ENCODE measurements around the gene NFKBIE. TPM values are rescaled to one million over a fixed set of nuclear protein-coding genes. Genes with fewer than 3 reads are reported as not detected.

Gene NFKBIE
- polyA plus RNA-seq, 3 donors, result 9.6 to 12.8 (median 12.1) TPM

DNA sequence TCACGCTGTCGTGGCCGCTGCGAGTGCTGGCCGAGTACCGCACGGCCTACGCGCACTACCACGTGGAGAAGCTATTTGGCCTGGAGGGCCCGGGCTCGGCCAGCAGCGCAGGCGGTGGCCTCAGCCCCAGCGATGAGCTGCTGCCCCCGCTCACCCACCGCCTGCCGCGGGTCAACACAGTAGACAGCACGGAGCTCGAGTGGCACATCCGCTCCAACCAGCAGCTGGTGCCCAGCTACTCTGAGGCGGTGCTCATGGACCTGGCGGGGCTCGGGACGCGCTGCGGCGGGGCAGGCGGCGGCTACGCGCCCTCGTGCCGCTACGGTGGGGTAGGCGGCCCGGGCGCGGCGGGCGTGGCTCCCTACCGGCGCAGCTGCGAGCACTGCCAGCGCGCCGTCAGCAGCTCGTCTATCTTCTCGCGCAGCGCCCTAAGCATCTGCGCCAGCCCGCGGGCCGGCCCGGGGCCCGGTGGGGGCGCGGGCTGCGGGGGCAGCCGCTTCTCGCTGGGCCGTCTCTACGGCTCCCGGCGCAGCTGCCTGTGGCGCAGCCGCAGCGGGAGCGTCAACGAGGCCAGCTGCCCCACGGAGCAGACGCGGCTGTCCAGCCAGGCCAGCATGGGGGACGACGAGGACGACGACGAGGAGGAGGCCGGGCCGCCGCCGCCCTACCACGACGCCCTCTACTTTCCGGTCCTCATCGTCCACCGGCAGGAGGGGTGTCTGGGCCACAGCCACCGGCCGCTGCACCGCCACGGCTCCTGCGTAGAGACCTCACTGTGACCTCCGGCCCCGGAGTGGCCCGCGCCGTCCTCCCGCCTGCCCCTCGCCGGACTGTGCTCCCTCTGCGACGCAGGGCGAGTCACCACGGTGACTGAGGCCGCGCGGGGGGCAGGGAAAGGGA lies 10.6 kb upstream of the NFKBIE start:
- no peak for DNase-seq

DNA sequence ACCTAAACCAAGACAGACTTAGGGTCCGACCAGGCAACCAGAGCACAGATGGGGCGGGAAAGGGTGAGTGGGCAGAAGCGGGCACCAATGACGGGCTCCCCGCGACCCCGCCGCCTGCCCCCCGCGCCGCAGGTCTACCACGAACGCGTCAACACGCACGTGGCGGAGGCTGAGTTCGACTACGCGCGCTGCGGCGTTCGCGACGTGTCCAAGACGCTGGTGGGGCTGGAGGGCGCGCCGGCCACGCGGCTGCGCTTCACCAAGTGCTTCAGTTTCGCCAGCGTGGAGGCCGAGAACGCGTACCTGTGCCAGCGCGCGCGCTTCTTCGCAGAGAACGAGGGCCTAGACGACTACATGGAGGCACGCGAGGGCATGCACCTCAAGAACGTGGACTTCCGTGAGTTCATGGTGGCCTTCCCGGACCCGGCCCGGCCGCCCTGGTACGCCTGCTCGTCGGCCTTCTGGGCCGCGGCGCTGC lies 10.0 kb upstream of the NFKBIE start:
- no peak for DNase-seq

DNA sequence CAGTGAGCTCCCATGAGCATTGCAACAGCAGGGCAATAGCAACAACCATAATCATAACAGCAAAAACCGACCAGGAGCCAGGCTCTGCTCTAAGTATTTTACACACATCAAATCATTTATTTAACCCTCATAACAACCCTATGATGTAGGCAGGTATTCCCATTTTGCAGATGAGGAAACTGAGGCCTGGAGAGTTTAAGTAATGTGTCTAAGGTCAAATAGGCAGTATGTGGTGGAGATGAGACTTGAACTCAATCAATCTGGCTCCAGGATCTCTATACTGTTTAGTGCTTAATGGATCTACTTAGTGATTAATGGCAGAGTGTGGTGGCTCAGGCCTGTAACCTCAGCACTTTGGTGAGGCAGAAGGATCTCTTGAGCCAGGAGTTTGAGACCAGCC lies 8.3 kb upstream of the NFKBIE start:
- no peak for DNase-seq

DNA sequence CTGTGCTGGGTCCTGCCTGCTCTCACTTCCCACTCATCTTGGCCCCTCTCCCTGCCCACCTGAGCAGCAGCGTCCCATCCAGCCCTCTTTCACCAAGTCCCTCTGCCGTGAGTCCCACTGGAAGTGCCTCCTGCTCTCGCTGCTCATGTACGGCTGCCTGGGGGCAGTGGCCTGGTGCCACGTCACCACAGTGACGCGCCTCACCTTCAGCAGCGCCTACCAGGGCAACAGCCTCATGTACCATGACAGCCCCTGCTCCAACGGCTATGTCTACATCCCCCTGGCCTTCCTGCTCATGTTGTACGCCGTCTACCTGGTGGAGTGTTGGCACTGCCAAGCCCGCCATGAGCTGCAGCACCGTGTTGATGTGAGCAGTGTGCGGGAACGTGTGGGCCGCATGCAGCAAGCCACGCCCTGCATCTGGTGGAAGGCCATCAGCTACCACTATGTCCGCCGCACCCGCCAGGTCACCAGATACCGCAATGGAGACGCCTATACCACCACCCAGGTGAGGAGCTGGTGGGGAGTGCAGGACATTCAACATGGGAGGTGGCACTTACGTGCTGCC lies 7.7 kb upstream of the NFKBIE start:
- DNase-seq, result no peak

DNA sequence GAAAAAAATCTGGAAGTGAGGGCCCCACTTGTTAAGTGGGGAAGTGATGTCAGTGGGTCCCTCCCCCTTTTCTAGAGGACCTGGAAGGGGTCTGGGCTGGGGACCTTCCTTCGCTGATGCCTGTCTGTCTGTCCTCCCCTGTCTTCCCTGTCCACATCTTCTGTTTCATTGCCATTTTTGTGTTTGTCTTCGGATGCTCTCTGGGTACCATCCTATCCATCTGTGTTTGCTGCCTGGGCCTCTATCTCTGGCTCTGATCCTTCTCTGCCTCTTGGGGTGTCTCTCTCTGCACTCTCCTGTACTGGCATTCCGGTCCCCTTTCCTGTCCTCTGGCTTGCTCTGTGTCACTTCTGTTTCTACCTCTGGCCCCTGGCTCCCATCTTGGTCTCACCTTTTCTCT lies 7.2 kb upstream of the NFKBIE start:
- no peak for DNase-seq

DNA sequence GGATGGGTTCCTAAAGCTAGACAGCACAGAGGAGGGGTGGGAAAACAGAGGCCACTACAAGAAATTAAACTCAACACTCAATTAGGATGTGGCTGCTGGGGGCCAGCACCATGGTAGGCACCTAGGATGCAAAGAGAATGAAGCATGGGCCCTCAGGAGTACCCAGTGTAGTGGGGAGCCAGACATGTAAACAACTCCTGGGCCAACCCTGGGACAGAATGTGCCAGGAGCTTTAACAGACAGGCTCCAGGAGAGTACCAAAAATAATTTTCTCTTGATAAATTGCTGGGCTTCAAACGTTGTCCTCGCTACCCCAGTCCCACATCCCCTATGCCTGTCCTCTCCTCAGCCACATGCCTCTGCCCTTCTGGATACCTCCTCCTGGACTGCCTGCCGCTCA lies 6.6 kb upstream of the NFKBIE start:
- DNase-seq, result no peak

DNA sequence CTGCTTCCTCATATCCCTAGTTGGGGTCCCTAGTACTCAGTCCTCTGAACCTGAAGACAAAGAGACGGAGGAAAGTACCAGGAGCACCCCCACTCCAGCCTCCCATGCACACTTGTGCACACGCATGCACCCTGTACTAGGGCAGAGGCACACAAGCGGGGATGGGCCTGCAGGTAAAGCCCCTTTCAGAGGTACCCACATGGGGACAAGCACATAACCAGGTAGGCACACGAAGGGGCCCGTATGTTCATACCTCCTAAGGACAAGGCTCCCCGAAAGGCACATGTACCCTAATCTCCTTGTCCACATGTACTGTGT lies 6.0 kb upstream of the NFKBIE start:
- DNase-seq, result no peak

DNA sequence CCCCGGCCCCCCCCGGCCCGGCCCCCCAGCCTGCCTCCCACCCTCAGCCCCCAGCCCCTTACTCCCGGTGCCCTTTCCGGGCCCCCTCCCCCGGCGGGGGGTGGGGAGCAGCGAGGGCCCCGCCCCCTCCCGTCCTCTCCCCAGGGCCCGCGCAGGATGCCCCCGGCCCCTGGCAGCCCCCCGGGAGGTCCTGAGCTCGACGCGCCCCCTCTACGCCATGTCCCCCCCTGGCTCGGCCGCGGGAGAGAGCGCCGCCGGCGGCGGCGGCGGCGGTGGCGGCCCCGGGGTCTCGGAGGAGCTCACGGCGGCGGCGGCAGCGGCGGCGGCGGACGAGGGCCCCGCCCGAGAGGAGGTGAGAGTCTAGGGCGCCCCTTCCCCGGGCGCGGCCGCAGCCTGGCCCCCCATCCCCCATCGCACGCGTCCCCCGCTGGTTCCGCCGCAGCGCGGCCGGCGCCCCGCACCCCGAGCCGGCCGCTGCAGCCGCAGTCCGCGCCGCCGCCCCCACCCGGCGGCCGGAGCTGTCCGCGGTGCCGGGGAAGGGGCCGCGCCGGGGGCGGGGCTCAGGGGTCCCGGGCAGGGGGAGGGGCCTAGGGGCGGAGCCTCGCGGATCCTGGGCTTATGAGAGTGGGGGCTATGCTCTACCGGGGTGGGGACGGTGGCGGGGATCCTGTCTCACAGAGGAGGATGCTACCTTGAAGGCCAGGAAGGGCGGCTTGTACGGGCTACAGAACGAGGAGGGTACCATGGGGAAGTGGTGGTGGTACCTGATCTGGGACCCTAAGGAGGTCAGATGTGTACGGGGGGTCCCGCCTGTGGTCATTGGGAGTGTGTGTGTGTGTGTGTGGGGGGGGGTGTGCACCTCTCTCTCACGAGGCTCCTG lies 5.4 kb upstream of the NFKBIE start:
- no peak for DNase-seq

DNA sequence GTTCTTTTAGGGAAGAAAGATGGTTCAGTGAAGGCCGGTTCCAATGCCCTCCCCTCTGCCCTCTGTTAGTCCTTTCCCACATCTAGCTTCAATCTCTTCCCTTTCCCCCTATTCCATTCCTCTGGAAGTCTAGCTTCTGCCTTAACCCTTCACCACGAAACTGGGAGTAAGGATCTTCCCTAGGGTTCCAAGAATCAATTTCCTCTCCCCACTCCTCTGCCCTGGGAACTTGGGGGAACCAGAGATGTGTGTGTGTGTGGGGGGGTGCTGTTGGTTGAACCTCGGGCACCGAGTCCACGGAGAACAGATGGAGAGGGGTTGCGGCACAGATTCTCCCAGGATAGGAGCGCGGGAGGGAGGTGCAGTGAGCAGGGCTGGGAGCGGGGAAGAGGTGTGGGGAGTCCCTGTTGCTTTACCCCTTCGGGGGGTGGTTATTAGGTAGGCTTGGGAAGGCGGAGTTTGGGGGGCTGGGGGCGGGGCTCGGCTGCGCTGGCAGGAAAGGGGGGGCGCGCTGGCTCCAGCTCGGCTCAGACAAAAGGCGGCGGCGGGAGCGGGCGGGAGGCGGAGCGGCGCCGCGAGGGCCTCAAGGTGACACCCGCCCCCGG lies 4.7 kb upstream of the NFKBIE start, which contains the start of gene TMEM151B:
Gene TMEM151B (plus strand): TSS at position 530 of the 605 bp plus-strand sequence. CDS start 293 bp downstream, outside the sequence.
- no peak for DNase-seq

DNA sequence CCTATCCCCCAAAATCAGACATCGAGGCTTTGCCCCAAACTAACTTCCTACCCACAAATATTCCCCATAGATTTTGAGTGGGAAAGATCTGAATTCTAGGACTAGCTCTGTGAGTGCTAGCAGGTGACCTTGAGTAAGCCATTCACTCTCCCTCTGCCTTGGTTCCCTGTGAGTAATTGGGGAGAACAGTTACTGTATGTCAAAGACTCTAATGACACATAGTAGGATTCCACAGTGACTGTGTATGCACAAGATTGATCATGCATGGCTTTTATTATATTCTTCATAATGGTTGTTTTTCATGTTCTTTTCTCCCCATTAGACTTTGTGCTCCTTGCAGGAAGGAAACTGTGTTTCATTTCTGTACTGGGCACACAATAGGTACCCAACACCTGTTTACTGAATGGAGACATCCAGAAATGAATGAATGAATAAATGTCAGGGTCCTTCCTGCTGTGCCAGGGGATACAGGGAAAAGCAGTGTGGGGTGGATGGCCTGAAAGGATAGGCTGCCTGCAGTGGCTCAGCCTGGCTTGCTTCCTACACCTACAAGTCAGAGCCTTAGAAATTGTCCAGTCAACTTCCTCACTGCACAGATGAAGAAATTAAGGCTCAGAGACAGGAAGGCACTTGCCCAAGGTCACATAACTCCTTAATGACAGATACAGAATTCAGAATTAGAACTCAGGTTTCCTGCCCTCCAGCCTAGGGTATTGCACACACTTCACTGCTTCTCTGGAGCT lies 4.0 kb upstream of the NFKBIE start:
- no peak for DNase-seq

DNA sequence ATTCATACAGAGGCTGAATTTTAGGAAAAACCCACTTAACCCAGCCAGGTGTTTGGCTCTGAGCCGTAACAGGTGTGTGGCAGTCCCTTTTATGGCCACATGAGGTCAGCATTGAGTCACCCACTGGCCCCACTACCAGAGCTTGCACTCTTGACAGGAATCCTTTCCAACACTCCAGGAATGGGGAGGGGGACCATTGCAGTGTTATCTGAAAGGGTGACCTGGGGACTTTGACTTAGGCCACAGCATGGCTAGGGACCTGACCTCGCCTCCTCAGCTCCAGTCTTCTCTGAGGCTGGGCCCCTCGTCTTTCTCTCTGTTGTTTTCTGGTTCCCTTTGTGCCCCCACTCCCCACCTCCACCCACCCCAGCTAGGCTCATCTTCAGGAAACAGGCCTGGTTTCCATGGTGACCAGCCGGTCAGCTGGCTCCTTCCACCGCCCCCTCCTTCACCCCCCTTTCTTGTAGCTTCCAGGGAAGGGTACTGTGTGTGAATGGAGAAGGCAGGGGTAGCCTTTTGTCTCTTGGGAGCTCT lies 2.8 kb upstream of the NFKBIE start:
- peak; percentile 65 for DNase-seq

DNA sequence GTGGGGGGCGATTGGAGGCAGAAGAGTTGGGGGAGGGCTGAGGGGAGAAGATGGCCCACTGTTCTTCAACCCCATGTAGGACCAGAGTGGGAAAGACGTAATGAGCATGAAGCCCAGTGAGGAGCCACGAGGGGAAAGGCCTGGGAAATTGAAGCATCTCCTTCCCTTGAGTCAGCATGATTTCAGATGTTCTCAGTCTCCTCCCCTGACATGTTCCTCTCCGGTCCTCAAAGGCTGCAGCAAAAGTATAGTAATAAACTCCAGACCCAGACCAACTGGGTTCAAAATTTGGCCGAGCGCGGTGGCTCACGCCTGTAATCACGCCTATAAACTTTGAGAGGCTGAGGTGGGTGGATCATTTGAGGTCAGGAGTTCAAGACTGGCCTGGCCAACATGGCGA lies 1.9 kb upstream of the NFKBIE start:
- DNase-seq, result no peak

DNA sequence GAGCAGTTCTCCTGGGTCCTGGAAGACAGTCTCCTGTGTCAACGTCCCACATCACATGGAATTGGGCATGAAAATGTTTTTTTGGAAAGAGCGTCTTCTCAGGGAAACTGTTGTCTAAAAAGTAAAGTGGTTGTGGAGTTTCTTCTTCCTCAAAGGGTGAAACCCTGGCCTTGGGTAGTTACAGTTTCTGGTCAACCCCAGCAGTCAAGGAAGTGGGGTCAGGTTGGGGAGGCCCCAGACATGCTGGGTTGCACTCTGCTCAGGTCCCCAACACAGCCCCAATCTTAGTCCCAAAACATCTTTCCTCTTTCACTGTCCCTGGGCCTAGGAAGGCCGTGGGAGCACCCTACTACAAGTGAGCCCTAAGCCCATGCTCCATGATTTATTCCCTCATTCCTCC lies 996 bp upstream of the NFKBIE start:
- no peak for DNase-seq

DNA sequence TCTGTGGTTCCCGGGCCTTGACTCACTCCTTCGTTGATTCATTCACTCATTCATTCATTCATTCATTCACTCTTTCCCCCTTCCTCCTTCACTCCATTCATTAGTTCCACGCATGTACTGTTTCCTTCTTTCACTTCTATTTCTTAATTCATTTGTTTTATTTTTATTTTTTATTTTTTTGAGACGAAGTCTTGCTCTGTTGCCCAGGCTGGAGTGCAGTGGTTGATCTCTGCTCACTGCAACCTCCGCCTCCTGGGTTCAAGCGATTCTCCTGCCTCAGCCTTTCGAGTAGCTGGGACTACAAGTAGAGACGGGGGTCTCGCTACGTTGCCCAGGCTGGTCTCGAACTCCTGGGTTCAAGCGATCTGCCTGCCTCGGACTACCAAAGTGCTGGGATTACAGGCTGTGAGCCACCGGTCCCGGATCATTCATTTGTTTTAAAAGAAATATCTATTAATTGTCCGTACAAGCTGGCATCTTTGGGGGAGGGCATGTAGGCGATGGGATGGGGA lies 427 bp upstream of the NFKBIE start:
- no peak for DNase-seq

DNA sequence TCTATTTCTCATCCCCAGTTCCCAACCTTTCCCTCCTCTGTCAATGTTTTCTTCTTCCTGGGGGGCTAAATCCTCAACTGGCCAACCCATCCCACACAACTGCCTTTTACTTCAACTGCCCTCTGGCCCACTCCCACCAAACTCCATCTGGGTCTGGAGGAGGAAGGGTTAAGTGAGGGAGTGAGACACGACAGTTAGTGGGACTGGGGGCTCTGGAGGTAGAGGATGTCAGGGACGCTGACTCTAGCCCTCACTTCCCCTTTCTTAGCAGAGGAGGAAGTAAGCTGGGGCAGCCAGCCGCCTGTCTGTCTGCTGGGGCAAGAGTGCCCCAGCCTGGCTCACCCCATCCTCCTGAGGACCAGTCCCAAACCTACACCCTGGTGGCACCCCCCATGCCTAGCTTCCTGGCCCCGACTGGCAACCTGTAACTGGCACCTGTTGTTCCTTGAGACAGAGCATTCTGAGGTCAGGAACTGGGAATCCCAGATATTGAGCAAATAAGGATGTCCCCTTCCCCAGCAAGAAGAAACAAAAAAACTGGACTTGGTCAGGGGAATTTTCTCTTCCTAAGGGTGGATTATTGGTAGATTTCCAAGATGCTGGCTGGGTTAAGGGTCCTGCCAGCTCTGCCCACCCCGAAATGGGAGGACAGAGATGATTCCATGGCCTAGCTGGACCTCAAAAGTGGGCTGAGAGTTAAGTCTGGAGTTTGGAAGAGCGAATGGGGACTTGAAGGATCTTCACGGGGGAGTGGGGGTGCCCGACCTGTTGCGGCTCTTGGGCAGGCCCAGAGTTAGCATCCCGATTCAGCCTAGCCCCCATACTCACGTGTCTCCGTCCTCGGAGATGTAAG lies 971 bp downstream of the NFKBIE start:
- peak; percentile 33 for DNase-seq

DNA sequence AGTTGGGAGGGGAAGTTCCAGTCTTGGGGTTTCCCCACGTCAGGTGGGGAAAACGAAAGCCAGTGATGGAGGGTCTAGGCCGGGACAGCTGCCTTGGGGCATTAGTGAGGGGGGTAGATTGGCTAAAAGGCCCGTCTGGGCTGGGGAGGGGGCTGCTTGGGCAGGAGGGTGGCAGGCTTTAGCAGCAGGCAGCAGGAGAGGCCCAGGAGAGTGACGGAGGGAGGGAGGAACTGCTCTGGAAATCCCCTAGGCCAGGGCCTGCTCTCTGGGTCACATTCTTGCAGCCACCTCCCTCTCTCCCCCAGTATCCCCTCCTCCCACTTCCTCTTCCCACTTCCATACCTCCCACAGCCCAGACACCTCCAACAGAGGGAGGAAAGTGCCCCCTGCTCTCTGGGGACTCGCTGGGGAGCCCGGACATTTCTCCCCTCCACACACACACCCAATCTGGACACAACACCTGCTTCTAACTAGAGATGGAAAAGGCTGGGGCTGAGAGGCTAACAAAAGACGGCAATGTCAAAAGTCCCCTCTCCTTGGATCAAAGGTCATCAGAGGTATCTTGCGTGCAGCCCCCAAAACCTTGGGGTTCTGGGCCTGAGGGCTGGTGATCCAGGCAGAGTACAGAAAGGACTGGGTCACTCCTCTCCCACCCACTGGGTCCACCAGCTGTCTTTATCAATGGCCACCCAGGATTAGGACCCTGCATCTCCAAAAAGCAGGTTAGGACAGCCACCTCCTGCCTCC lies 1.8 kb downstream of the NFKBIE start:
- DNase-seq, result peak; percentile 42

DNA sequence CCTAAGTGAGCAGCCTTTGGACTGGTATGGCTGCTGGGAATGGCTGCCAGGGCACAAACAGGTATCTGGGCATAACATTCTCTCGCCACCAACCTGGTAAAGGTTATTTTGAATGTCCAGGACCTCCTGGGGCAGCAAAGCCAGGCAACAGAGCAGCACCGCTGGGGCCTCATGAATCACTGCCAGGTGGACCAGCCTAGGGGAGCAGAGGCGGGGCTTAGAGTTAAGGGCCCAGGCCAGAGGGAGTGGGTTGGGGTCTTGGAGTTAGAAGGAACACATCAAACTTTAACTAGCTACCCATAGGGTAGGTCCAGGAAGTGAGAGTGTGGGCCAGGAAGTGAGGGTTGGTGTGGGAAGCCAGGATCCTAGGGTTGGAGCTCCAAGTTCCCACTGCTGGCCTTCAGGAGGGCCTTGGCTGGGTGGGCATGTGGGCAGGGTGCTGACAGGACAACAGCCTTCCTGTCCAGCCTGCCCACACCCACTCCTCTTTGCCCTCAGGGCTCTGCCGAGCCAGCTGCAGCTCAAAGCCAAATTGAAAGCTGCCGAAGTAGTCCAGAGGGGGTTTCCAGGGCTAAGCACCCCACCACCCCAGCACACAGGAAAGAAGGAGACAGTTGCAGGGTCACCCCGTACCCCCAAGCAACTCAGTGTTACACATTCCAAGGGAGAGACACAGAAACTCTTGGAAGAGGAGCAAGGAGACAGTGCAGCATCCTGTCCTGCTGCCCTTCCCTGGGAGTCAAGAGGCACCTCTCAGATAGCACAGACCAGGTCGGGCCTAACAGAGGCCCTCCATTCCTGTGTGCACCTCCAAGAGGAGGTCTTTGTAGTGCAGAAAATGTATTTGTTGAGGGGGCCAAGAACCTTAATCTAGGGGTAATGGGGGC lies 2.6 kb downstream of the NFKBIE start:
- no peak for DNase-seq

DNA sequence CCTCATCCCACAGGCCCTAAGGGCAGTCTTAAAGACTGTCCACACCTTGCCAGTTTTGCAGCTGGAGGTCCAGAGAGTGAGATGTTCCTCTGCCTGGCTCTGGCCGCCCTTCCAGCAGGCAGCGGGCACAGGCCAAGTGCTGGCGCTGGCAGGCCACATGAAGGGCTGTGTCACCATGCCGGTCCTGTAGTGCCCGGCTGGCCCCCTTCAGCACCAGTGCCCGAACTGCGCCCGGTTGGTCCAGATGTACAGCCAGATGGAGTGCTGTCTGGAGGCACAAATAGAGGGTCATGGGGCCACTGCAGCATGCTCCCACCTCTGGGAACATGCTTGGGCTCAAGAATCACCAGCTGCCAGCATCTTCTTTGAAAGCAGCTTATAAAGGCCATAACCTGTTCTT lies 3.8 kb downstream of the NFKBIE start:
- DNase-seq, result no peak

Measured in renal pelvis (tissue), 4 donors.